GM19324 (cell line): Measurements from ENCODE around the gene PDHX.
"Not testable (repeated sequence)": the region's sequence is repeated elsewhere in the genome, so short reads cannot be mapped to it uniquely, and the experiment has no call there.

ENCODE experiments used
- ATAC-seq: cut with Tn5 transposase; IDR thresholded peaks from one replicate; pipeline ENCODE4 v1.9.1; 2021; ENCODE audit warnings: mild to moderate bottlenecking, moderate library complexity; ENCODE audit not compliant: unreplicated experiment, low FRiP score

Gene PDHX

GRCh38 chr11:34909955-34910354 is 6.5 kb upstream of the PDHX start:
- no peak for ATAC-seq

- ATAC-seq = no peak
Measured at GRCh38 chr11:34910817-34911216, 5.6 kb upstream of the PDHX start.

- no peak for ATAC-seq
Measured at GRCh38 chr11:34911676-34912075, 4.7 kb upstream of the PDHX start.

- ATAC-seq = not testable (repeated sequence)
Measured at GRCh38 chr11:34913556-34913955, 2.9 kb upstream of the PDHX start.

- peak; percentile 11 for ATAC-seq
Measured at GRCh38 chr11:34915136-34916014, 1.0 kb upstream of the PDHX start.

- peak; percentile 30 for ATAC-seq
Measured at GRCh38 chr11:34916843-34917770, 689 bp downstream of the PDHX start.

GRCh38 chr11:34921156-34921555 is 4.7 kb downstream of the PDHX start:
- no peak for ATAC-seq

- no peak for ATAC-seq
Measured at GRCh38 chr11:34924714-34925113, 8.3 kb downstream of the PDHX start.

- no peak for ATAC-seq
Measured at GRCh38 chr11:34926101-34926830, 9.8 kb downstream of the PDHX start.

GRCh38 chr11:34926831-34927132 is 10.4 kb downstream of the PDHX start:
- ATAC-seq = no peak

GRCh38 chr11:34928268-34928959 is 12.0 kb downstream of the PDHX start:
- ATAC-seq = no peak

GRCh38 chr11:34928960-34929680 is 12.7 kb downstream of the PDHX start:
- no peak for ATAC-seq

- no peak for ATAC-seq
Measured at GRCh38 chr11:34929794-34930763, 13.7 kb downstream of the PDHX start.

- no peak for ATAC-seq
Measured at GRCh38 chr11:34936945-34937629, 20.7 kb downstream of the PDHX start.

- no peak for ATAC-seq
Measured at GRCh38 chr11:34938611-34939010, 22.2 kb downstream of the PDHX start.

GRCh38 chr11:34940026-34940677 is 23.7 kb downstream of the PDHX start:
- no peak for ATAC-seq

GRCh38 chr11:34941688-34942087 is 25.3 kb downstream of the PDHX start:
- ATAC-seq = no peak
